GM12864 (cell line): ENCODE measurements around the gene EIF4E2.

Source experiments
- DNase-seq: peaks from one replicate; pipeline ENCODE4 v3.0.0-alpha.2; 2011; ENCODE audit warnings: low read depth
- H3K4me3 ChIP-seq: 2 replicates; pipeline ENCODE4 v1.5.1; 2011; ENCODE audit warnings: mild to moderate bottlenecking, low read depth, low read length, control low read depth
- CTCF ChIP-seq: IDR thresholded peaks from 2 replicates; pipeline ENCODE4 v1.5.1; 2011; ENCODE audit warnings: low read depth, mild to moderate bottlenecking, moderate library complexity, low read length, control low read depth, inconsistent platforms; ENCODE audit errors: missing control alignments

Gene EIF4E2

GRCh38 chr2:232538671-232539070 is 11.8 kb upstream of the EIF4E2 start:
- no peak for TF ChIP-seq CTCF

GRCh38 chr2:232539298-232540231 is 10.9 kb upstream of the EIF4E2 start, which contains the start of gene CHRNG:
Gene CHRNG, plus strand, starts transcription at chr2:232539692. Its CDS starts 56 bp downstream, at chr2:232539748.
- no peak within 1 kb of the TSS for H3K4me3 ChIP-seq
- DNase-seq = no peak
- TF ChIP-seq CTCF = no peak

More at GRCh38 chr2:232538671-232539070, 11.8 kb upstream of the EIF4E2 start:
- DNase-seq = no peak
- H3K4me3 ChIP-seq = no peak overlapping the region

DNA sequence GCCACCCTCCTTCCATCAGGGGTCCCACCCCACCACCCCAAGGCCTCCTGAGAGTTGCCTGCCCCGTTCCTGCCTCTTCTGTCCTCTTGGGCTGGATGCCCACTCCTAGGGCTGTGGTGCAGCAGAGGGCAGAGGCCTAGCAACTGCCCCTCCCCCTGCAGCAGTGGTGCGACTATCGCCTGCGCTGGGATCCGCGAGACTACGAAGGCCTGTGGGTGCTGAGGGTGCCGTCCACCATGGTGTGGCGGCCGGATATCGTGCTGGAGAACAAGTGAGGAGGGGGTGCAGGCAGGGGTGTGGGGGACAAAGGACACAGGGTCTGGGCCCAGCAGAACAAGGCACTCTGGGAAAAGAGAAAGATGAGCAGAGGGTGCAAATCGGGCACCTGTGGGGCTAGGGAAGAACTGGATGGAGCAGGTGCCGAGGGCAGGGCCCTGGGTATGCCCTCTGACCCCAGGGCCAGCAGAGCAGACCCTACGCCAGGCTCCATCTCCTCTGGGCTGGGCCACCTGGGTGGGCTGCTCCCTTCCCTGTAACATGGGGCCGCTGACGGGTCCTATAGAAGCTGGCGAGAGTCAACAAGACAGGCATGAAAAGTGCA is 9.9 kb upstream of the EIF4E2 start:
- DNase-seq = no peak
- TF ChIP-seq CTCF = no peak

DNA sequence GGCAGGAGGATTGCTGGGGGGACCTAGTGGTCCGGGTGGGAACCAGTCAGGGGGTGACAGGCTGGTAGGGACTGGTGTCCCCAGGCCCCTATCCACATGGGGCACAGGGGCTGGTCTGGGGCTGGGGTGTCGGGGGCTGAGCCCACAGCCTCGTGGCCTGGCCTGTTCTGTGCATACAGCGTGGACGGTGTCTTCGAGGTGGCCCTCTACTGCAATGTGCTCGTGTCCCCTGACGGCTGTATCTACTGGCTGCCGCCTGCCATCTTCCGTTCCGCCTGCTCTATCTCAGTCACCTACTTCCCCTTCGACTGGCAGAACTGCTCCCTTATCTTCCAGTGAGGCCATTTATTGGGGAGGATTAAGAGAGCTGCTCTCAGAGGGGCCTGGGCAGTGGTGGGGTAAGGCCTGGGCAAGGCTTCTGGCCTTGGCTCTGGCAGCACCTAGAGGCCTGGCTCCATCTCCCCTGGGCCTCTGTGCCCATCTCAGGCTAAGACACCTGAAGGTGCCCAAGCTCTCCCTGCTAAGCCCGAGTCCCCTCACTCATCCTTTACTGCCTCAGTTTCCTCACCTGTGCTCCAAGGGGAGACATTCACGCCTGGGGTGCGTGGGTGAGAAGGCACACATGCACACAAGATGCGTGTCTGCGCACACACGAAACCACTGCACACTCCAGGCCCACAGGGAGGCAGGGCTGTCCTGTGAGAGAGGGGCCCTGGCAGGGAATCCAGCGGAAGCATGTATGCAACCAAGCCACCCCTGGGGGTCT is 9.1 kb upstream of the EIF4E2 start:
- H3K4me3 ChIP-seq = no peak overlapping the region
- no peak for TF ChIP-seq CTCF
- no peak for DNase-seq

More for the DNA sequence above, 9.9 kb upstream of the EIF4E2 start:
- no peak overlapping the region for H3K4me3 ChIP-seq

DNA sequence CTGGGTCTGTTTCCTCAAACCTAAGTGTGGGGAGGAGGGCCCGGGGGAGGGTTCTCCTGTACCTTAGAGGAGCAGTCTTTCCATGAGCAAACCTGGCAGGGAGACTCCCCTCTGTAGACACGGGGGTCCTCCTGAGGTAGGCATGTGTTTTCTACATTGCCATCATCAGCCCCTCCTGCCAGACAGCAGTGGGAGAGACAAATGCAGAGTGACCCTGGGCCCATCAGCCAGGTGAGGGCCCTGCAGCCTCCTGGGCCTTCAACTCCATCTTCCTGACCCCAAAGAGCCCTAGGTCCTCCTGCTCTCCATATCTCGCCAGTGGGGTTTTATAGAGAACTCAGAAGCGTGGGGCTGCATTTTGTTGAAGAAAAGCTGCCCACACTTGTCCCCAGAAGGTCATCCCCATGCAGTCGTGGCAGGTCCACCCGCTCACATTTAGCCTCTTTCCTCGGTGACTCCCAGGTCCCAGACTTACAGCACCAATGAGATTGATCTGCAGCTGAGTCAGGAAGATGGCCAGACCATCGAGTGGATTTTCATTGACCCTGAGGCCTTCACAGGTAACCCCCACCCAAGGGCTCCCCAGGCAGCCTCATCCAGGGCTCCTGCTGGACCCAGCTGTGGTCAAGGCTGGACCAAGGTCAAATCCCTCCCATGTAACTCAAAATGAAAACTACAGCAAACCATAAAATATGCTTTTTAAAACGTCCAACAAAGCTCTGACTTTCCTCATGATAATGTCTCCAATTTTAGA is 8.4 kb upstream of the EIF4E2 start:
- no peak for TF ChIP-seq CTCF
- no peak overlapping the region for H3K4me3 ChIP-seq
- DNase-seq = no peak
